ENCODE data around the gene TMEFF2. TPM values are rescaled to one million over a fixed set of nuclear protein-coding genes. Genes with fewer than 3 reads are reported as not detected.

The TMEFF2 gene
- polyA plus RNA-seq, 1 of the 3 experiments (the other 2 are of a cell fraction), result 5.4 TPM

GRCh38 chr2:192035731-192036442 is 158.8 kb downstream of the TMEFF2 start:
- POLR2A ChIA-PET, result no interaction called here
- H3F3A ChIP-seq (replicated peaks; ENCODE audit: insufficient read depth), result no peaks in the 10 kb centered on the region
- no peak for DNase-seq
- H3K9me3 ChIP-seq, result no peaks in the 10 kb centered on the region
- WGBS (ENCODE audit: low lambda C conversion rate), result 9% methylated on average over 3 of the region's 3 CpGs
- H3K9ac ChIP-seq, result no peak overlapping the region
- H3K79me2 ChIP-seq (ENCODE audit: insufficient read depth), result no peaks in the 10 kb centered on the region
- no peaks in the 10 kb centered on the region for H3K27me3 ChIP-seq (ENCODE audit: insufficient read depth)
- TF ChIP-seq TCF12 (IDR thresholded peaks at IDR 0.05), result peak; percentile 42; the same call in 1 of the 2 replicates
- no peak for TF ChIP-seq IRF3 (IDR thresholded peaks at IDR 0.05; ENCODE audit: low read depth, low read length)
- TF ChIP-seq EZH2phosphoT487 (IDR thresholded peaks at IDR 0.05; ENCODE audit: borderline replicate concordance, low read depth), result no peak
- no peak for TF ChIP-seq MEF2A (IDR thresholded peaks at IDR 0.05; ENCODE audit: borderline replicate concordance, low read depth)
- TF ChIP-seq MXI1 (IDR thresholded peaks at IDR 0.05; ENCODE audit: low read depth, low read length), result no peak
- no peak for TF ChIP-seq NFIC (IDR thresholded peaks at IDR 0.05; ENCODE audit: borderline replicate concordance)
- TF ChIP-seq SIN3A (IDR thresholded peaks at IDR 0.05; ENCODE audit: borderline replicate concordance, low read depth, low read length), result no peak
- peak; percentile 51; the same call in 1 of the 2 replicates for TF ChIP-seq MAX (IDR thresholded peaks at IDR 0.05; ENCODE audit: low read depth)
- TF ChIP-seq FOXM1 (IDR thresholded peaks at IDR 0.05; ENCODE audit: low read depth), result no peak
- peak; percentile 38 for TF ChIP-seq JUND (IDR thresholded peaks at IDR 0.05)
- TF ChIP-seq YY1 (IDR thresholded peaks at IDR 0.05; ENCODE audit: low read depth), result no peak
- peak overlapping the region; percentile 28 to 42; a peak in 3 of 4 replicates for H3K4me3 ChIP-seq (ENCODE audit: low read depth in 2 of 2, low read length in 1 of 2)
- no peaks in the 10 kb centered on the region for H3K36me3 ChIP-seq (replicated peaks in 1 of 2; ENCODE audit: control insufficient read depth in 1 of 2, insufficient read depth in 2 of 2, low read length in 1 of 2)
- peak overlapping the region; percentile 76 for H3K4me2 ChIP-seq
- CTCF ChIA-PET, result no interaction called here
- peak overlapping the region; percentile 53 to 68; a peak in 3 of 4 replicates for H3K27ac ChIP-seq (ENCODE audit: low read depth in 2 of 2, low read length in 1 of 2)
- H3K9me2 ChIP-seq, result no peaks in the 10 kb centered on the region
- no peaks in the 10 kb centered on the region for H4K20me1 ChIP-seq (ENCODE audit: insufficient read depth)
- peaks cover 0 to 3% of the 10 kb centered on the region in 2 experiments; a peak in 3 of 4 replicates for H3K4me1 ChIP-seq (ENCODE audit: control insufficient read depth in 1 of 2, insufficient read depth in 2 of 2, low read depth in 1 of 2, low read length in 1 of 2)
- peak overlapping the region; percentile 54 for H2AFZ ChIP-seq (ENCODE audit: low read depth)

- ChIA-PET CTCF (no interaction called here), POLR2A (no interaction called here)
- H3F3A ChIP-seq (replicated peaks; ENCODE audit: insufficient read depth), result no peaks in the 10 kb centered on the region
- no peaks in the 10 kb centered on the region for H3K79me2 ChIP-seq (ENCODE audit: insufficient read depth)
- no peaks in the 10 kb centered on the region for H3K36me3 ChIP-seq (replicated peaks in 1 of 2; ENCODE audit: control insufficient read depth in 1 of 2, insufficient read depth in 2 of 2, low read length in 1 of 2)
- H3K9ac ChIP-seq, result no peak overlapping the region
- H4K20me1 ChIP-seq (ENCODE audit: insufficient read depth), result no peaks in the 10 kb centered on the region
- no peak overlapping the region for H3K27ac ChIP-seq (ENCODE audit: low read depth in 2 of 2, low read length in 1 of 2)
- H3K9me3 ChIP-seq, result no peaks in the 10 kb centered on the region
- H3K27me3 ChIP-seq (ENCODE audit: insufficient read depth), result no peaks in the 10 kb centered on the region
- no peak for DNase-seq
- no peak overlapping the region for H3K4me3 ChIP-seq (ENCODE audit: low read depth in 2 of 2, low read length in 1 of 2)
- H3K4me2 ChIP-seq, result no peak overlapping the region
- no peak overlapping the region for H2AFZ ChIP-seq (ENCODE audit: low read depth)
- no peaks in the 10 kb centered on the region for H3K9me2 ChIP-seq
- peaks cover 0 to 3% of the 10 kb centered on the region in 2 experiments; a peak in 3 of 4 replicates for H3K4me1 ChIP-seq (ENCODE audit: control insufficient read depth in 1 of 2, insufficient read depth in 2 of 2, low read depth in 1 of 2, low read length in 1 of 2)
- 95% methylated on average over 3 of the region's 3 CpGs for WGBS (ENCODE audit: low lambda C conversion rate)
- TF ChIP-seq IRF3 (IDR thresholded peaks at IDR 0.05; ENCODE audit: low read depth, low read length) (no peak), CTCF (IDR thresholded peaks at IDR 0.05) (no peak), EP300 (IDR thresholded peaks at IDR 0.05; ENCODE audit: borderline replicate concordance in 1 of 2, low read depth in 1 of 2, low read length in 1 of 2) (no peak), REST (IDR thresholded peaks at IDR 0.05; ENCODE audit: low read depth, low read length) (no peak), GATA2 (CRISPR knock-in tag; IDR thresholded peaks at IDR 0.05) (no peak), ZBTB33 (IDR thresholded peaks at IDR 0.05; ENCODE audit: borderline replicate concordance, low read depth) (no peak)
Observed at GRCh38 chr2:192030856-192031255, 163.9 kb downstream of the TMEFF2 start.
